HEK293 (cell line): ENCODE measurements around the gene IGSF9.

Experiments
- CTCF ChIA-PET: fragments of 350-600 bp; formaldehyde crosslinking; extraction: SDS; loops from one replicate; lab custom pipeline; 2021; ENCODE audit warnings: antibody characterized with exemption; lab: Yijun Ruan, JAX
- POLR2A ChIA-PET: fragments of 300-600 bp; formaldehyde crosslinking; extraction: SDS; loops from one replicate; lab custom pipeline; 2020; ENCODE audit warnings: antibody characterized with exemption, inconsistent platforms; lab: Yijun Ruan, JAX
- H3K27ac ChIP-seq: fragments of 200-500 bp; sonication (Bioruptor generic); 2 replicates; pipeline ENCODE4 v1.5.1; 2014; ENCODE audit warnings: low read depth, low read length, control low read depth, inconsistent platforms; ENCODE audit errors: extremely low read depth
- H3K36me3 ChIP-seq, 2 experiments: fragments of 200-500 bp in 1 of 2; sonication (Bioruptor generic) in 1 of 2; 1 replicate in 1 of 2; 2 replicates in 1 of 2; pipeline ENCODE4 v1.5.1; 2014 to 2017; ENCODE audit warnings: inconsistent platforms in 2 of 2, low read length in 2 of 2; ENCODE audit not compliant: control insufficient read depth in 2 of 2, insufficient read depth in 1 of 2
- H3K4me1 ChIP-seq: fragments of 200-500 bp; sonication (Bioruptor generic); 2 replicates; pipeline ENCODE4 v1.5.1; 2014; ENCODE audit warnings: mild to moderate bottlenecking, low read length, inconsistent platforms; ENCODE audit not compliant: control insufficient read depth, insufficient read depth
- H3K4me3 ChIP-seq: 2 replicates; pipeline ENCODE4 v1.5.1; 2011; ENCODE audit warnings: low read depth, mild to moderate bottlenecking, control low read depth, low read length, moderate library complexity
- H3K9me3 ChIP-seq: fragments of 200-500 bp; sonication (Bioruptor generic); 2 replicates; pipeline ENCODE4 v1.5.1; 2014; ENCODE audit warnings: low read depth, low read length, inconsistent platforms; ENCODE audit not compliant: control insufficient read depth, insufficient read depth
- EGR2 ChIP-seq: fragments of 450-650 bp; formaldehyde crosslinking; IDR thresholded peaks from 2 replicates; pipeline ENCODE4 v1.5.1; 2016; ENCODE audit warnings: low read depth, missing biosample characterization, missing genetic modification characterization
- HOXA7 ChIP-seq: sonication (generic); formaldehyde crosslinking; IDR thresholded peaks from 2 replicates; pipeline ENCODE4 v1.8.1; 2022; ENCODE audit warnings: missing genetic modification reagents, borderline replicate concordance
- INSM2 ChIP-seq: fragments of 450-650 bp; formaldehyde crosslinking; IDR thresholded peaks from 2 replicates; pipeline ENCODE4 v1.5.1; 2016; ENCODE audit warnings: missing biosample characterization, missing genetic modification characterization
- TCF7L2 ChIP-seq: IDR thresholded peaks from 2 replicates; pipeline ENCODE4 v1.6.1; 2011; ENCODE audit warnings: low read depth, mild to moderate bottlenecking, inconsistent platforms, low read length, moderate library complexity, borderline replicate concordance
- TRIM28 ChIP-seq: IDR thresholded peaks from 2 replicates; pipeline ENCODE4 v1.6.1; 2011; ENCODE audit warnings: low read length, control low read depth, borderline replicate concordance
- ZBTB1 ChIP-seq: fragments of 450-650 bp; formaldehyde crosslinking; IDR thresholded peaks from 2 replicates; pipeline ENCODE4 v1.5.1; 2016; ENCODE audit warnings: missing biosample characterization, missing genetic modification characterization
- ZBTB48 ChIP-seq: fragments of 450-650 bp; formaldehyde crosslinking; IDR thresholded peaks from 2 replicates; pipeline ENCODE4 v1.5.1; 2016; ENCODE audit warnings: missing biosample characterization, missing genetic modification characterization
- ZBTB49 ChIP-seq: fragments of 450-650 bp; formaldehyde crosslinking; IDR thresholded peaks from 2 replicates; pipeline ENCODE4 v1.5.1; 2016; ENCODE audit warnings: missing biosample characterization, missing genetic modification characterization, low read depth
- ZBTB8A ChIP-seq: fragments of 450-650 bp; formaldehyde crosslinking; IDR thresholded peaks from 2 replicates; pipeline ENCODE4 v1.5.1; 2016; ENCODE audit warnings: missing biosample characterization, missing genetic modification characterization
- ZFP69B ChIP-seq: fragments of 450-650 bp; formaldehyde crosslinking; IDR thresholded peaks from 2 replicates; pipeline ENCODE4 v1.5.1; 2016; ENCODE audit warnings: missing biosample characterization, missing genetic modification characterization
- ZNF223 ChIP-seq: fragments of 450-650 bp; formaldehyde crosslinking; IDR thresholded peaks from 2 replicates; pipeline ENCODE4 v1.5.1; 2016; ENCODE audit warnings: missing biosample characterization, missing genetic modification characterization
- ZNF335 ChIP-seq: fragments of 450-650 bp; formaldehyde crosslinking; conservative IDR thresholded peaks from 2 replicates; pipeline ENCODE4 v1.5.1; 2016; ENCODE audit warnings: missing biosample characterization, missing genetic modification characterization
- ZNF354C ChIP-seq: fragments of 450-650 bp; formaldehyde crosslinking; IDR thresholded peaks from 2 replicates; pipeline ENCODE4 v1.5.1; 2016; ENCODE audit warnings: missing biosample characterization, missing genetic modification characterization, low read depth, borderline replicate concordance
- ZNF366 ChIP-seq: fragments of 450-650 bp; formaldehyde crosslinking; conservative IDR thresholded peaks from 2 replicates; pipeline ENCODE4 v1.5.1; 2016; ENCODE audit warnings: missing biosample characterization, missing genetic modification characterization
- ZNF404 ChIP-seq: fragments of 450-650 bp; formaldehyde crosslinking; IDR thresholded peaks from 2 replicates; pipeline ENCODE4 v1.5.1; 2017; ENCODE audit warnings: missing biosample characterization, missing genetic modification characterization
- ZNF426 ChIP-seq: fragments of 450-650 bp; formaldehyde crosslinking; IDR thresholded peaks from 2 replicates; pipeline ENCODE4 v1.5.1; 2017; ENCODE audit warnings: missing biosample characterization, missing genetic modification characterization, mild to moderate bottlenecking, inconsistent platforms, moderate library complexity
- ZNF433 ChIP-seq: fragments of 450-650 bp; formaldehyde crosslinking; IDR thresholded peaks from 2 replicates; pipeline ENCODE4 v1.5.1; 2016; ENCODE audit warnings: missing biosample characterization, missing genetic modification characterization, low read depth
- ZNF596 ChIP-seq: fragments of 450-650 bp; IDR thresholded peaks from 2 replicates; pipeline ENCODE4 v1.5.0; 2018; ENCODE audit warnings: missing biosample characterization, mild to moderate bottlenecking, missing genetic modification characterization, moderate library complexity
- ZNF626 ChIP-seq: fragments of 450-650 bp; sonication (Bioruptor Pico); formaldehyde crosslinking; IDR thresholded peaks from 2 replicates; pipeline ENCODE4 v1.5.1; 2018; ENCODE audit warnings: missing biosample characterization, missing genetic modification characterization, inconsistent platforms
- ZNF645 ChIP-seq: fragments of 450-650 bp; formaldehyde crosslinking; IDR thresholded peaks from 2 replicates; pipeline ENCODE4; 2016; ENCODE audit warnings: missing biosample characterization, missing genetic modification characterization
- ZNF654 ChIP-seq: fragments of 450-650 bp; formaldehyde crosslinking; IDR thresholded peaks from 2 replicates; pipeline ENCODE4 v1.5.1; 2016; ENCODE audit warnings: low read depth, missing biosample characterization, missing genetic modification characterization
- ZNF670 ChIP-seq: fragments of 450-650 bp; formaldehyde crosslinking; IDR thresholded peaks from 2 replicates; pipeline ENCODE4 v1.5.1; 2016; ENCODE audit warnings: missing biosample characterization, missing genetic modification characterization, low read depth
- ZNF701 ChIP-seq: fragments of 450-650 bp; formaldehyde crosslinking; IDR thresholded peaks from 2 replicates; pipeline ENCODE4 v1.5.1; 2016; ENCODE audit warnings: missing biosample characterization, missing genetic modification characterization
- ZNF777 ChIP-seq: fragments of 450-650 bp; formaldehyde crosslinking; IDR thresholded peaks from 2 replicates; pipeline ENCODE4 v1.5.1; 2017; ENCODE audit warnings: missing biosample characterization, missing genetic modification characterization, borderline replicate concordance
- ZNF785 ChIP-seq: fragments of 450-650 bp; formaldehyde crosslinking; IDR thresholded peaks from 2 replicates; pipeline ENCODE4 v1.5.1; 2016; ENCODE audit warnings: missing biosample characterization, missing genetic modification characterization
- ZNF843 ChIP-seq: fragments of 450-650 bp; formaldehyde crosslinking; IDR thresholded peaks from 2 replicates; pipeline ENCODE4 v1.5.1; 2016; ENCODE audit warnings: missing biosample characterization, missing genetic modification characterization
- TF ChIP-seq, protein P1 (sequence below): fragments of 450-650 bp; formaldehyde crosslinking; optimal IDR thresholded peaks from 2 replicates; pipeline ENCODE3; 2016; ENCODE audit warnings: missing biosample characterization, mild to moderate bottlenecking, missing genetic modification characterization
- TF ChIP-seq, protein P2 (sequence below): fragments of 450-650 bp; formaldehyde crosslinking; IDR thresholded peaks from 2 replicates; pipeline ENCODE4 v1.5.1; 2016; ENCODE audit warnings: missing biosample characterization, missing genetic modification characterization, low read depth

IGSF9 gene

GRCh38 chr1:159927211-159927848 lies 18.1 kb downstream of the IGSF9 start:
- ChIA-PET CTCF (interaction anchor here (0.7 to 19.3 kb wide), 7 partner anchors 9 to 731 kb away, joined by 3 to 353 read pairs (median 4); no protein-coding TSS in a partner anchor), POLR2A (interaction anchor here (1.0 kb wide), 2 partner anchors 19 to 171 kb away, joined by 3 to 4 read pairs; partner anchors contain the start of gene IGSF8)
- TF ChIP-seq ZNF670 = no peak
- TF ChIP-seq ZNF777 = no peak
- no peak for TF ChIP-seq ZBTB1
- TF ChIP-seq ZNF654 (tag by site-specific recombination) = no peak
- TF ChIP-seq TRIM28 = no peak
- no peak for TF ChIP-seq ZNF223 (tag by site-specific recombination)
- TF ChIP-seq ZNF596 (tag by site-specific recombination) = no peak
- TF ChIP-seq ZNF701 (tag by site-specific recombination) = no peak
- TF ChIP-seq ZFP69B (tag by site-specific recombination) = no peak
- TF ChIP-seq ZNF404 (tag by site-specific recombination) = no peak
- no peak for TF ChIP-seq ZBTB48
- TF ChIP-seq ZBTB49 (tag by site-specific recombination) = no peak
- TF ChIP-seq HOXA7 (CRISPR knock-in tag) = no peak
- TF ChIP-seq ZNF426 (tag by site-specific recombination) = no peak
- TF ChIP-seq, protein P1, sequence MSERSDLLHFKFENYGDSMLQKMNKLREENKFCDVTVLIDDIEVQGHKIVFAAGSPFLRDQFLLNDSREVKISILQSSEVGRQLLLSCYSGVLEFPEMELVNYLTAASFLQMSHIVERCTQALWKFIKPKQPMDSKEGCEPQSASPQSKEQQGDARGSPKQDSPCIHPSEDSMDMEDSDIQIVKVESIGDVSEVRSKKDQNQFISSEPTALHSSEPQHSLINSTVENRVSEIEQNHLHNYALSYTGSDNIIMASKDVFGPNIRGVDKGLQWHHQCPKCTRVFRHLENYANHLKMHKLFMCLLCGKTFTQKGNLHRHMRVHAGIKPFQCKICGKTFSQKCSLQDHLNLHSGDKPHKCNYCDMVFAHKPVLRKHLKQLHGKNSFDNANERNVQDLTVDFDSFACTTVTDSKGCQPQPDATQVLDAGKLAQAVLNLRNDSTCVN (tag by site-specific recombination) = no peak
- H3K4me1 ChIP-seq = peaks cover 6% of the 10 kb centered on the region
- no peak overlapping the region for H3K27ac ChIP-seq
- H3K4me3 ChIP-seq = no peak overlapping the region
- no peaks in the 10 kb centered on the region for H3K9me3 ChIP-seq
- H3K36me3 ChIP-seq = peaks cover 0 to 6% of the 10 kb centered on the region in 2 experiments; a peak in 1 of 3 replicates

- H3K27ac ChIP-seq = no peak overlapping the region; the same call in 1 of the 2 replicates
- ChIA-PET POLR2A (interaction anchor here (0.9 to 4.2 kb wide), 12 partner anchors 11 to 337 kb away, joined by 3 to 41 read pairs (median 4); partner anchors contain the start of genes DCAF8, IGSF9 and PIGM), CTCF (interaction anchor here (2.9 to 19.3 kb wide), 2 partner anchors 33 to 79 kb away, joined by 23 to 353 read pairs; no protein-coding TSS in a partner anchor)
- peak overlapping the region; percentile 64 for H3K4me3 ChIP-seq
- H3K9me3 ChIP-seq = no peaks in the 10 kb centered on the region
- peaks cover 0 to 21% of the 10 kb centered on the region in 2 experiments; a peak in 1 of 3 replicates for H3K36me3 ChIP-seq
- H3K4me1 ChIP-seq = peaks cover 13% of the 10 kb centered on the region
- TF ChIP-seq ZNF433 (tag by site-specific recombination) = no peak
- TF ChIP-seq ZNF354C (tag by site-specific recombination) = no peak
- TF ChIP-seq INSM2 = 0 out of 2 replicates have a peak, but pooled peaks have one; percentile 25
- peak; percentile 79 for TF ChIP-seq EGR2 (tag by site-specific recombination)
- peak; percentile 65; the same call in 1 of the 2 replicates for TF ChIP-seq TRIM28
- TF ChIP-seq TCF7L2 = peak; percentile 54
- TF ChIP-seq ZNF335 = peak; percentile 63
- TF ChIP-seq, protein P2, sequence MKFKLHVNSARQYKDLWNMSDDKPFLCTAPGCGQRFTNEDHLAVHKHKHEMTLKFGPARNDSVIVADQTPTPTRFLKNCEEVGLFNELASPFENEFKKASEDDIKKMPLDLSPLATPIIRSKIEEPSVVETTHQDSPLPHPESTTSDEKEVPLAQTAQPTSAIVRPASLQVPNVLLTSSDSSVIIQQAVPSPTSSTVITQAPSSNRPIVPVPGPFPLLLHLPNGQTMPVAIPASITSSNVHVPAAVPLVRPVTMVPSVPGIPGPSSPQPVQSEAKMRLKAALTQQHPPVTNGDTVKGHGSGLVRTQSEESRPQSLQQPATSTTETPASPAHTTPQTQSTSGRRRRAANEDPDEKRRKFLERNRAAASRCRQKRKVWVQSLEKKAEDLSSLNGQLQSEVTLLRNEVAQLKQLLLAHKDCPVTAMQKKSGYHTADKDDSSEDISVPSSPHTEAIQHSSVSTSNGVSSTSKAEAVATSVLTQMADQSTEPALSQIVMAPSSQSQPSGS (tag by site-specific recombination) = no peak; the same call in 1 of the 2 replicates
- no peak for TF ChIP-seq ZNF843
- 0 out of 2 replicates have a peak, but pooled peaks have one; percentile 24 for TF ChIP-seq ZNF366
- no peak for TF ChIP-seq ZNF785 (tag by site-specific recombination)
- no peak; the same call in 1 of the 2 replicates for TF ChIP-seq ZBTB8A (tag by site-specific recombination)
- no peak for TF ChIP-seq ZNF626
- no peak for TF ChIP-seq ZNF645 (tag by site-specific recombination)
Measured at GRCh38 chr1:159925719-159926078, 19.7 kb downstream of the IGSF9 start.
